ENCODE results near the gene EMX1.
"Not testable (repeated sequence)": the region's sequence is repeated elsewhere in the genome, so short reads cannot be mapped to it uniquely, and the experiment has no call there.

The EMX1 gene

DNA sequence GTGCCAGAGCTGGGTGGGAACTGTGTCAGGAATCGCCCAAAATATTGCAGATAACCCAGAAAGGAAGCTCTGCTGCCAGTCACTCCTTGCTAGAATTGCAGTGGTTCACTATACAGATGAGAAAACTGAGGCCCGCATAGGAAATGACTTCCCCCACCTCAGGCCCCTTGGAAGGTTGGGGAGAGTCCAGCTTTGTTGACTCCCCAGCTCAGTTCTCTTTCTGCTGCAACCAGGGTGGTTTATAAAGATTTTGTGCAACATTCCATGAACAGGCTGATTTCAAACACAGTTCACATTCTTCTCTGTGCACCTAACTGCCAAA is 18.8 kb upstream of the EMX1 start:
- DNase-seq (ENCODE audit: low spot score), result no peak
- TF ChIP-seq CTCF (IDR thresholded peaks at IDR 0.05; ENCODE audit: extremely low read depth, insufficient read depth, missing control alignments), result no peak
- in situ Hi-C loops (cut with MboI; ENCODE audit: low pct_unique_long_range_greater_than_20kb, low sequenced_read_pairs, unreplicated experiment), result no loop called here

DNA sequence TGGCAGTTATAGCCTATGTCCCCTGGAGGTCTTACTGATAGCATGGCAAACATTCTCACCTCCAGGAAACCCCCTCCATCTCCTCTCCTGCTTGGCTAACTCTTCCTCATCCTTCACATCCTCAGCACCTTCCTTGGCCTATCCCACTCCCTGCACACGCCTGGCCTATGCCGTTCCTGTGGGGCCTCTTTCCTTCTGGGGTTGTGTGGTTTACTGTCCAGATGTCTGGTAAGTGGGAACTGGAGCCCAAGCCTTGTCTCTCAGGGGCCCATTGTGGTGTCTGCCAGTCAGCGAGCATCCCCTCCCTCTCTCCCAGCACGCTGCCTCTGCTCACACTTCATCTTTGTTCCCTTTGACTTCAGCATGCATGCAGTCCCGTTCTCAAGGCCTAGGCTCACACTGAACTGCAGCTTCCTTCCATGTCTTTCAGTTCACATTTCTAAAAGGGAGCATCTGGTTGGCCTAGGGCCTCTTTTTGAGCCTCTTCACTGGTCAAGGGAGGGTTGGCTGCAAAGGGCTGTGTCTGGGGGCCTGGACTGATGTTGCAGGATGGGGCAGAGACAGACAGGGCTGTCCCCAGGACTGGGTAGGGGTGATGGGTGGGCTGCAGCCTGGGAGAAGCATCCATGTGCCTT is 17.0 kb upstream of the EMX1 start:
- no peak for TF ChIP-seq CTCF (IDR thresholded peaks at IDR 0.05; ENCODE audit: extremely low read depth, insufficient read depth, missing control alignments)
- no peak for DNase-seq (ENCODE audit: low spot score)
- in situ Hi-C loops (cut with MboI; ENCODE audit: low pct_unique_long_range_greater_than_20kb, low sequenced_read_pairs, unreplicated experiment), result no loop called here

DNA sequence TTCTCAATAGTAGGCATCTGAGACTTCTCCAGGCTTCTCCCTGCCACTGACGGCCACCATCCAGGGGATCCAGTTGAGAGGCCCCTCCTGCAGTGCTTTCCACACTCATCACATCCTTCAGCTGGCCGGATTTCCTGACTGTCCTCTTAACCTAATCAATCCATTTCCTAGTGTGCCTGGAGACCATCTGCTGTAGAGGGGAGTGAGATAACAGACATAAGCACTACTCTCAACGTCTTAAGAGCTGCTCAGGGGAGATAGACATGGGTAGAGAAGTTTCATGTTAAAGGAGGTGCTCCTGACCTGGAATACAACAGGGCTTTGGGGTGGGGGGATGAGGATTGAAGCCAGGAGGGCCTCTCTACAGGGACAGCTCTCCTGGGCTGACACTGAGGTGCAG is 15.9 kb upstream of the EMX1 start:
- no peak for TF ChIP-seq CTCF (IDR thresholded peaks at IDR 0.05; ENCODE audit: extremely low read depth, insufficient read depth, missing control alignments)
- no peak for DNase-seq (ENCODE audit: low spot score)
- in situ Hi-C loops (cut with MboI; ENCODE audit: low pct_unique_long_range_greater_than_20kb, low sequenced_read_pairs, unreplicated experiment), result no loop called here

- DNase-seq (ENCODE audit: low spot score); in situ Hi-C loops (cut with MboI; ENCODE audit: low pct_unique_long_range_greater_than_20kb, low sequenced_read_pairs, unreplicated experiment): not testable (repeated sequence)
Observed at GRCh38 chr2:72907369-72907768, 9.9 kb upstream of the EMX1 start.

DNA sequence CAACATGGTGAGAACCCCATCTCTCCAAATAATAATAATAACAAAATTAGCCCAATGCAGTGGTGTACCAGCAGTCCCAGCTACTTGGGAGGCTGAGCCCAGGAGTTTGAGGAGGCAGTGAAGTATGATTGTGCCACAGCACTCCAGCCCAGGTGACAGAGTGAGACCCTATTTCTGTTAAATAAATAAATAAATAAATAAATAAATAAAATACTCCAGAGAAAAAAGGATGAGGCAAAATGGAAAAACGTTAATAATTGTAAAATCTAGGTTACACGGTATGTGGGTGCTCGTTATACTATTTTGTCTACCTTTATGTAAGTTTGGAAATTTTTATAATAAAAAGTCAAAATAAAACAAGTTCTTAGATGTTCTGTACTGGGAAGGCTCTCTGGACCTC is 8.6 kb upstream of the EMX1 start:
- TF ChIP-seq CTCF (IDR thresholded peaks at IDR 0.05; ENCODE audit: extremely low read depth, insufficient read depth, missing control alignments), result no peak
- in situ Hi-C loops (cut with MboI; ENCODE audit: low pct_unique_long_range_greater_than_20kb, low sequenced_read_pairs, unreplicated experiment), result no loop called here
- no peak for DNase-seq (ENCODE audit: low spot score)

- in situ Hi-C loops (cut with MboI; ENCODE audit: low pct_unique_long_range_greater_than_20kb, low sequenced_read_pairs, unreplicated experiment), result no loop called here
- TF ChIP-seq CTCF (IDR thresholded peaks at IDR 0.05; ENCODE audit: extremely low read depth, insufficient read depth, missing control alignments), result no peak
- DNase-seq (ENCODE audit: low spot score), result no peak
Observed at GRCh38 chr2:72911256-72911655, 6.1 kb upstream of the EMX1 start.

- in situ Hi-C loops (cut with MboI; ENCODE audit: low pct_unique_long_range_greater_than_20kb, low sequenced_read_pairs, unreplicated experiment), result no loop called here
- DNase-seq (ENCODE audit: low spot score), result no peak
- TF ChIP-seq CTCF (IDR thresholded peaks at IDR 0.05; ENCODE audit: extremely low read depth, insufficient read depth, missing control alignments), result no peak
Observed at GRCh38 chr2:72913486-72914205, 3.7 kb upstream of the EMX1 start.

All from GM13977 (cell line).